OCI-LY1 (cell line): ENCODE data around the gene BAG5.

Source experiments
- H2AFZ ChIP-seq: fragments of 200-600 bp; sonication (generic), shearing (Covaris generic); 2 replicates; pipeline ENCODE4 v1.6.0; 2014; ENCODE audit warnings: antibody characterized with exemption, mild to moderate bottlenecking, low read length
- H3F3A ChIP-seq: fragments of 200-600 bp; sonication (generic), shearing (Covaris generic); 2 replicates; pipeline ENCODE4 v1.6.0; 2014; ENCODE audit warnings: mild to moderate bottlenecking, antibody characterized with exemption, low read length, moderate library complexity; ENCODE audit not compliant: insufficient read depth
- H3K27ac ChIP-seq: fragments of 200-600 bp; sonication (generic); 2 replicates; pipeline ENCODE4 v1.5.1; 2014; ENCODE audit warnings: low read length, mixed run types, mild to moderate bottlenecking, low read depth; ENCODE audit not compliant: poor library complexity, severe bottlenecking
- H3K27me3 ChIP-seq: fragments of 200-600 bp; sonication (generic); 2 replicates; pipeline ENCODE4 v1.6.0; 2014; ENCODE audit warnings: antibody characterized with exemption, mild to moderate bottlenecking, low read length, moderate library complexity; ENCODE audit not compliant: insufficient read depth
- H3K36me3 ChIP-seq: fragments of 200-600 bp; sonication (generic); 2 replicates; pipeline ENCODE4 v1.6.1; 2014; ENCODE audit warnings: mild to moderate bottlenecking, antibody characterized with exemption, low read length, moderate library complexity, mixed read lengths; ENCODE audit not compliant: insufficient read depth
- H3K4me1 ChIP-seq: fragments of 200-600 bp; sonication (generic); 2 replicates; pipeline ENCODE4 v1.5.1; 2014; ENCODE audit warnings: mild to moderate bottlenecking, low read length, moderate library complexity; ENCODE audit not compliant: insufficient read depth, severe bottlenecking
- H3K4me2 ChIP-seq: fragments of 200-600 bp; sonication (generic), shearing (Covaris generic); 2 replicates; pipeline ENCODE4 v1.6.1; 2014; ENCODE audit warnings: low read length
- H3K4me3 ChIP-seq: fragments of 200-600 bp; sonication (generic); 2 replicates; pipeline ENCODE4 v1.5.1; 2014; ENCODE audit warnings: low read length, low read depth, mild to moderate bottlenecking, mixed read lengths; ENCODE audit not compliant: poor library complexity, severe bottlenecking
- H3K79me2 ChIP-seq: fragments of 200-600 bp; shearing (Covaris generic); 2 replicates; pipeline ENCODE4 v1.6.1; 2016; ENCODE audit warnings: mixed run types, low read length, mixed read lengths; ENCODE audit not compliant: insufficient read depth
- H3K9ac ChIP-seq: fragments of 200-600 bp; sonication (generic), shearing (Covaris generic); 2 replicates; pipeline ENCODE4 v1.6.1; 2014; ENCODE audit warnings: mild to moderate bottlenecking, low read length, mixed read lengths
- H3K9me2 ChIP-seq: fragments of 200-600 bp; sonication (generic), shearing (Covaris generic); 2 replicates; pipeline ENCODE4 v1.6.1; 2014; ENCODE audit warnings: low read depth, mild to moderate bottlenecking, low read length, mixed read lengths
- H3K9me3 ChIP-seq: fragments of 200-600 bp; shearing (Covaris generic); 2 replicates; pipeline ENCODE4 v1.6.1; 2014; ENCODE audit warnings: low read length, mixed read lengths
- H4K20me1 ChIP-seq: fragments of 200-600 bp; sonication (generic), shearing (Covaris generic); 2 replicates; pipeline ENCODE4 v1.6.0; 2016; ENCODE audit warnings: mild to moderate bottlenecking, low read length; ENCODE audit not compliant: insufficient read depth
- CTCF ChIP-seq: fragments of 200-600 bp; sonication (generic), shearing (Covaris generic); IDR thresholded peaks from 2 replicates; pipeline ENCODE4 v1.5.1; 2017; ENCODE audit warnings: mild to moderate bottlenecking, antibody characterized with exemption, low read length, moderate library complexity, mixed read lengths
- EZH2 ChIP-seq: fragments of 200-600 bp; sonication (generic), shearing (Covaris generic); IDR thresholded peaks from 2 replicates; pipeline ENCODE4 v1.8.0; 2017; ENCODE audit warnings: borderline replicate concordance, mixed run types, mild to moderate bottlenecking, antibody characterized with exemption, low read length, moderate library complexity, mixed read lengths

Gene BAG5

GRCh38 chr14:103544388-103545218 lies 17.9 kb downstream of the BAG5 start:
- Histone ChIP-seq H3K4me1 (no peaks in the 10 kb centered on the region), H3K9me3 (no peaks in the 10 kb centered on the region), H3F3A (no peaks in the 10 kb centered on the region), H2AFZ (no peak overlapping the region), H3K4me3 (no peak overlapping the region), H3K9me2 (no peaks in the 10 kb centered on the region), H3K9ac (no peak overlapping the region), H3K4me2 (no peak overlapping the region), H4K20me1 (no peaks in the 10 kb centered on the region), H3K79me2 (no peaks in the 10 kb centered on the region), H3K36me3 (no peaks in the 10 kb centered on the region), H3K27me3 (no peaks in the 10 kb centered on the region), H3K27ac (no peak overlapping the region)
- TF ChIP-seq EZH2 (no peak), CTCF (no peak)

- H3K79me2 ChIP-seq, result no peaks in the 10 kb centered on the region
- H3K4me1 ChIP-seq, result no peaks in the 10 kb centered on the region
- no peaks in the 10 kb centered on the region for H3F3A ChIP-seq
- H3K9ac ChIP-seq, result no peak overlapping the region
- H3K4me3 ChIP-seq, result no peak overlapping the region
- H4K20me1 ChIP-seq, result no peaks in the 10 kb centered on the region
- H2AFZ ChIP-seq, result no peak overlapping the region
- H3K9me3 ChIP-seq, result no peaks in the 10 kb centered on the region
- no peak for TF ChIP-seq CTCF
- TF ChIP-seq EZH2, result no peak
- no peak overlapping the region for H3K27ac ChIP-seq
- no peak overlapping the region for H3K4me2 ChIP-seq
- H3K9me2 ChIP-seq, result no peaks in the 10 kb centered on the region
- H3K27me3 ChIP-seq, result 0 out of 2 replicates have a peak, but pooled peaks cover 5% of the 10 kb centered on the region
- H3K36me3 ChIP-seq, result no peaks in the 10 kb centered on the region
These were observed 18.6 kb downstream of the BAG5 start for GRCh38 chr14:103543721-103544387.

- H3K27me3 ChIP-seq, result 0 out of 2 replicates have a peak, but pooled peaks cover 6% of the 10 kb centered on the region
- no peak overlapping the region for H3K4me3 ChIP-seq
- no peaks in the 10 kb centered on the region for H3K36me3 ChIP-seq
- H2AFZ ChIP-seq, result no peak overlapping the region
- H3K9me2 ChIP-seq, result no peaks in the 10 kb centered on the region
- H3F3A ChIP-seq, result no peaks in the 10 kb centered on the region
- no peak overlapping the region for H3K4me2 ChIP-seq
- H3K27ac ChIP-seq, result no peak overlapping the region
- TF ChIP-seq CTCF (no peak), EZH2 (no peak)
- H4K20me1 ChIP-seq, result no peaks in the 10 kb centered on the region
- H3K4me1 ChIP-seq, result no peaks in the 10 kb centered on the region
- H3K79me2 ChIP-seq, result no peaks in the 10 kb centered on the region
- H3K9me3 ChIP-seq, result no peaks in the 10 kb centered on the region
- no peak overlapping the region for H3K9ac ChIP-seq
These were observed 19.3 kb downstream of the BAG5 start for GRCh38 chr14:103543140-103543539.
